Mesothelial cell of epicardium (in vitro differentiated cells): Measurements from ENCODE around the gene ZNFX1. TPM values are rescaled to one million over a fixed set of nuclear protein-coding genes. Genes with fewer than 3 reads are reported as not detected.

Source experiments
- DNase-seq, 2 experiments: peaks; one replicate each; pipeline ENCODE4 v3.0.0; 2021; ENCODE audit warnings: low spot score in 2 of 2; ENCODE audit not compliant: unreplicated experiment in 2 of 2
- H3K27ac Mint-ChIP-seq: 2 replicates; pipeline ENCODE4 v1.8.0; 2021; ENCODE audit warnings: mixed read lengths
- H3K27me3 Mint-ChIP-seq: 2 replicates; pipeline ENCODE4 v1.8.0; 2021; ENCODE audit warnings: low read depth, mixed read lengths
- H3K36me3 Mint-ChIP-seq: 2 replicates; pipeline ENCODE4 v1.8.0; 2021; ENCODE audit warnings: mixed read lengths
- H3K4me1 Mint-ChIP-seq: 2 replicates; pipeline ENCODE4 v1.8.0; 2021; ENCODE audit warnings: mixed read lengths
- H3K4me3 Mint-ChIP-seq: 2 replicates; pipeline ENCODE4 v1.8.0; 2021; ENCODE audit warnings: mild to moderate bottlenecking, moderate library complexity, mixed read lengths
- H3K9me3 Mint-ChIP-seq: 2 replicates; pipeline ENCODE4 v1.8.0; 2021; ENCODE audit warnings: mixed read lengths
- total RNA-seq: library from RNA; stranded (reverse); gene quantifications from 3 replicates; pipeline ENCODE4 v1.2.1, GENCODE V29; 2021
- TF ChIP-seq, protein P1 (sequence below): fragments of 200-600 bp; sonication (generic); IDR thresholded peaks from one replicate; pipeline ENCODE4 v1.5.0; 2021; ENCODE audit warnings: antibody characterized with exemption; ENCODE audit not compliant: unreplicated experiment

The ZNFX1 gene
- total RNA-seq, 1 donor from 2014 or later = 16.8 TPM

DNA sequence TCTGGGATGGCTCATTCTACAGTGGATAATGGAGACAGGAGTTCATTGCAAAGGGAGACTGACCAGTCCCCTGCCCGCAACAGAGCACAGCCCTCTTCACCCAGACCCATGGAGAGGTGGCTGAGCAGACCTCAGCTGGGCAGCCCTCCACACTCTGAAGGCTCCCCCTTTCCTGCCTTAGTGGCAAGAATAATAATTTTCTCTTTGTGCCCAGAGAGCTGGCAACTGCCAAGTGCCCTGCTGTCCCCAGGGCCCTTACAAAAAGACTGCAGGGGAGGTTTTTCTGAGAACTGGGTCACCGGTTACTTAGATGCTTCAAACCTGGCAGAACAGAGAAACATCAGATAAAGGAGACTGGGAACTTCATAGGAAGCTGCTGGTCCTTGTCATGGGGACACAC is 35.4 kb upstream of the ZNFX1 start:
- no peak overlapping the region for H3K4me3 Mint-ChIP-seq
- no peak overlapping the region for H3K27ac Mint-ChIP-seq
- DNase-seq = no peak
- no peaks in the 10 kb centered on the region for H3K36me3 Mint-ChIP-seq
- H3K9me3 Mint-ChIP-seq = peaks cover 15% of the 10 kb centered on the region
- H3K27me3 Mint-ChIP-seq = peaks cover 78% of the 10 kb centered on the region
- TF ChIP-seq, protein P1, sequence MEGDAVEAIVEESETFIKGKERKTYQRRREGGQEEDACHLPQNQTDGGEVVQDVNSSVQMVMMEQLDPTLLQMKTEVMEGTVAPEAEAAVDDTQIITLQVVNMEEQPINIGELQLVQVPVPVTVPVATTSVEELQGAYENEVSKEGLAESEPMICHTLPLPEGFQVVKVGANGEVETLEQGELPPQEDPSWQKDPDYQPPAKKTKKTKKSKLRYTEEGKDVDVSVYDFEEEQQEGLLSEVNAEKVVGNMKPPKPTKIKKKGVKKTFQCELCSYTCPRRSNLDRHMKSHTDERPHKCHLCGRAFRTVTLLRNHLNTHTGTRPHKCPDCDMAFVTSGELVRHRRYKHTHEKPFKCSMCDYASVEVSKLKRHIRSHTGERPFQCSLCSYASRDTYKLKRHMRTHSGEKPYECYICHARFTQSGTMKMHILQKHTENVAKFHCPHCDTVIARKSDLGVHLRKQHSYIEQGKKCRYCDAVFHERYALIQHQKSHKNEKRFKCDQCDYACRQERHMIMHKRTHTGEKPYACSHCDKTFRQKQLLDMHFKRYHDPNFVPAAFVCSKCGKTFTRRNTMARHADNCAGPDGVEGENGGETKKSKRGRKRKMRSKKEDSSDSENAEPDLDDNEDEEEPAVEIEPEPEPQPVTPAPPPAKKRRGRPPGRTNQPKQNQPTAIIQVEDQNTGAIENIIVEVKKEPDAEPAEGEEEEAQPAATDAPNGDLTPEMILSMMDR = no peak
- H3K4me1 Mint-ChIP-seq = peaks cover 2% of the 10 kb centered on the region

DNA sequence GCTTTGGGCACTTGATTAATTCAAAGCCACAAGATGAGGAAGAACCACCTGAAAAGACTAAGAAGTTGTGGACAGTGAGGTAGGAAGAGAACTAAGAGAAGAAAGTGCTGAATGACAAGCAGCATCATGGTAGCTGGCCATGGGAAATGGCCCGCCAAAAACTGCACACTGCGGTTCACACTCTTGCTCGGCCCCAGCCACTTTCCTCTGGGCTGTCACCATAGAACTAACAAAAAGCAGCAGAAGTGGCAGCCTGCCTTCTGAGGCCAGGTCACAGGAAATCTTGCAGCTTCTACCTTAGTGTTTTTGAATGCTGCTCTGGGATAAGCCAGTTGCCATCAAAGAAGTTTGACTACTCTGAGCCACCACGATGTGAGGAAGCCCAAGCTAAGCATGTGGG is 34.8 kb upstream of the ZNFX1 start:
- DNase-seq = no peak
- Mint-ChIP-seq H3K9me3 (peaks cover 15% of the 10 kb centered on the region), H3K36me3 (no peaks in the 10 kb centered on the region), H3K4me3 (no peak overlapping the region), H3K27ac (no peak overlapping the region), H3K27me3 (peaks cover 72% of the 10 kb centered on the region), H3K4me1 (no peaks in the 10 kb centered on the region)
- TF ChIP-seq, protein P1 = no peak

DNA sequence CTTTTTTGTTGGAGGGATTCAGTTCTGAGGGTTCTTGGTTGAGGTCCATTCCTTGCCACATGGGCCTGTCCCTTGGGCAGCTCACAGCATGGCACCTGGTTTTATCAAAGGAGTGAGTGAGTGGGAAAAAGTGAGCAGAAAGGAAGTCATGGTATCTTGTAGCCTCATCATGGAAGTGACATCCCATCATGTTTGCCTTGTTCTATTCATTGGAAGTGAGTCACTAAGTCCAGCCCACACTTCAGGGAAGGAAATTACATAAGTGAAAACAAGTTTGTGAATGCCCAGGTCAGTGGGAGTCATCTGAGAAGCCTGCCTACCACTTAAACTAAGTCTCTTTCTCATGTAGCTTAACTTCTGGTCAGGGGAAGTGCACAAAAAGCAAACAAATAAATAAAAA is 32.8 kb upstream of the ZNFX1 start:
- DNase-seq = no peak
- H3K36me3 Mint-ChIP-seq = no peaks in the 10 kb centered on the region
- H3K9me3 Mint-ChIP-seq = peaks cover 9% of the 10 kb centered on the region
- peaks cover 6% of the 10 kb centered on the region for H3K4me1 Mint-ChIP-seq
- H3K27me3 Mint-ChIP-seq = peaks cover 52% of the 10 kb centered on the region
- H3K27ac Mint-ChIP-seq = no peak overlapping the region
- no peak overlapping the region for H3K4me3 Mint-ChIP-seq
- TF ChIP-seq, protein P1 = no peak

DNA sequence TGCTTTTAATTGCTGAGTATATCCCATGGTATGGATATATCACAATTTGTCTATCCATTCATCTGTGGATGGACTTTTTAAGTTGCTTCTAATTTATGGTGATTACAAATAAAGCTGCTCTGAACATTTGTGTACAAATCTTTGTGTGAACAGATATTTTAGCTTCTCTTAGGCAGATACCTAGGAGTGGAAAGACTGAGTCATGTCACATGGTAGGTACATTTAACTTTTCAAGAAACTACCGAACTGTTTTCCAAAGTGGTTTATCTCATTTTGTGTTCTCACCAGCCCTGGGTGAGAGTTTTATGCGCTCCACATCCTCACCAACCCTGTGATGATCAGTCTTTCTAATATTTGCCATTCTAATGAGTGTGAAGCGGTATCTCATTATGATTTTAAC is 31.0 kb upstream of the ZNFX1 start:
- TF ChIP-seq, protein P1 = no peak
- H3K4me1 Mint-ChIP-seq = peaks cover 6% of the 10 kb centered on the region
- no peak overlapping the region for H3K27ac Mint-ChIP-seq
- no peaks in the 10 kb centered on the region for H3K36me3 Mint-ChIP-seq
- DNase-seq = no peak
- H3K27me3 Mint-ChIP-seq = peaks cover 36% of the 10 kb centered on the region
- no peak overlapping the region for H3K4me3 Mint-ChIP-seq
- H3K9me3 Mint-ChIP-seq = peaks cover 9% of the 10 kb centered on the region

DNA sequence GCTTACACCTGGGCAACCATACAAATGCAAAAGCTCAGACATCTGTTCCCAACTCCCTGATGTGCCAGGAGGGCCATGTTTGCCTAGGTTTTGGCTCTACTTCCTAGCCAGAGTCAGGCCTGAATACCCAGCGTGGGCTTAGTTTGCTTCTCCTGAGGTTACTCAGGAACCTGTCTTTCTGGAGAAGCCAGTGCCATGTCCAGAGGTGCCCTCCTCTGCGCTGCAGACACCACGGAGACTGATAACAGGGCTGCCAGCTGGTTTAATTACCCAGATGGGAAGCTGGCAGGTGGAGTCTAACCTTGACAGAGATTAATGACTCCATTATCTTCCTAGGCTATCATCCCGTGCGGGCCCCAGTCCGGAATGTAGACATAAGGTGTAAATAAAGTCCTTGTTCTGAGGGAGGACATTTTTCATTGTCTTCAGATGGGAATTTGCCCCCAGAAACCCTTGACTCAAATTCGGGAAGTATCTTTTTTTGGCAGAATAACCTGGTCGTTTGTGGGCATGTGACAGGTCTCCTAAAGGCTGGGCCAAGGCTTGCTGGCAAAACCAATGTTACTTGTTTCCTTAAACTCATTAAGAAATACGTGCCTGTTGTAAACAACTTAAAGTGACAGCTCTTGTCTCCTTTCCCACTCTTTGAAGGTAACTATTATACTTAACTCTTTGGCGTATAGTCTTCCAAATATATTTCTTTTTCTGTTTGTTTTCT is 29.2 kb upstream of the ZNFX1 start:
- Mint-ChIP-seq H3K27me3 (peaks cover 19% of the 10 kb centered on the region), H3K4me3 (no peak overlapping the region), H3K4me1 (peaks cover 10% of the 10 kb centered on the region), H3K36me3 (no peaks in the 10 kb centered on the region), H3K9me3 (peaks cover 9% of the 10 kb centered on the region), H3K27ac (no peak overlapping the region)
- TF ChIP-seq, protein P1 = no peak
- no peak for DNase-seq
